ENCODE data around the gene WAS.
"Not testable (repeated sequence)": the region's sequence is repeated elsewhere in the genome, so short reads cannot be mapped to it uniquely, and the experiment has no call there.

The WAS gene

GRCh38 chrX:48663241-48663640 lies 20.4 kb upstream of the WAS start:
- H3K4me3 ChIP-seq (ENCODE audit: low read depth, low read length): no peak overlapping the region
- ChIA-PET POLR2A (no interaction called here), CTCF (no interaction called here)
- no peak for DNase-seq (ENCODE audit: low read depth, low spot score)
- no peak for TF ChIP-seq CTCF (IDR thresholded peaks at IDR 0.05; ENCODE audit: insufficient read depth, low read length, missing control alignments)

GRCh38 chrX:48664156-48664555 lies 19.4 kb upstream of the WAS start:
- no peak for TF ChIP-seq CTCF (IDR thresholded peaks at IDR 0.05; ENCODE audit: insufficient read depth, low read length, missing control alignments)
- DNase-seq (ENCODE audit: low read depth, low spot score): no peak
- POLR2A ChIA-PET: no interaction called here
- CTCF ChIA-PET: no interaction called here
- no peak overlapping the region for H3K4me3 ChIP-seq (ENCODE audit: low read depth, low read length)

- ChIA-PET CTCF (no interaction called here), POLR2A (interaction anchor here (0.6 kb wide), 1 partner anchor 21 kb away, joined by 3 read pairs; no protein-coding TSS in a partner anchor)
- DNase-seq (ENCODE audit: low read depth, low spot score): no peak
- no peak for TF ChIP-seq CTCF (IDR thresholded peaks at IDR 0.05; ENCODE audit: insufficient read depth, low read length, missing control alignments)
- H3K4me3 ChIP-seq (ENCODE audit: low read depth, low read length): no peak overlapping the region
These were observed 17.6 kb upstream of the WAS start for GRCh38 chrX:48665991-48666390.

GRCh38 chrX:48666649-48667048 lies 16.9 kb upstream of the WAS start:
- no peak overlapping the region for H3K4me3 ChIP-seq (ENCODE audit: low read depth, low read length)
- no peak for DNase-seq (ENCODE audit: low read depth, low spot score)
- ChIA-PET POLR2A (no interaction called here), CTCF (no interaction called here)
- TF ChIP-seq CTCF (IDR thresholded peaks at IDR 0.05; ENCODE audit: insufficient read depth, low read length, missing control alignments): no peak

- DNase-seq (ENCODE audit: low read depth, low spot score): no peak
- no peak for TF ChIP-seq CTCF (IDR thresholded peaks at IDR 0.05; ENCODE audit: insufficient read depth, low read length, missing control alignments)
- CTCF ChIA-PET: no interaction called here
- POLR2A ChIA-PET: no interaction called here
- no peak overlapping the region for H3K4me3 ChIP-seq (ENCODE audit: low read depth, low read length)
These were observed 16.1 kb upstream of the WAS start for GRCh38 chrX:48667509-48667908.

GRCh38 chrX:48668187-48668586 lies 15.4 kb upstream of the WAS start:
- DNase-seq (ENCODE audit: low read depth, low spot score); POLR2A ChIA-PET; CTCF ChIA-PET; H3K4me3 ChIP-seq (ENCODE audit: low read depth, low read length): not testable (repeated sequence)

GRCh38 chrX:48676106-48676892 lies 7.3 kb upstream of the WAS start:
- H3K4me3 ChIP-seq (ENCODE audit: low read depth, low read length): peak overlapping the region; percentile 76
- CTCF ChIA-PET: no interaction called here
- no peak for TF ChIP-seq CTCF (IDR thresholded peaks at IDR 0.05; ENCODE audit: insufficient read depth, low read length, missing control alignments)
- POLR2A ChIA-PET: interaction anchor here (0.7 to 1.0 kb wide), 2 partner anchors 20 to 61 kb away, joined by 3 to 5 read pairs; partner anchors contain the start of gene SUV39H1
- DNase-seq (ENCODE audit: low read depth, low spot score): peak; percentile 4
